ENCODE data around the gene PPM1N. TPM values are rescaled to one million over a fixed set of nuclear protein-coding genes. Genes with fewer than 3 reads are reported as not detected.

Gene PPM1N
- total and polyA plus RNA-seq, 2 of the 4 experiments (the other 2 are of a cell fraction) = 0.90 to 1.6 TPM

DNA sequence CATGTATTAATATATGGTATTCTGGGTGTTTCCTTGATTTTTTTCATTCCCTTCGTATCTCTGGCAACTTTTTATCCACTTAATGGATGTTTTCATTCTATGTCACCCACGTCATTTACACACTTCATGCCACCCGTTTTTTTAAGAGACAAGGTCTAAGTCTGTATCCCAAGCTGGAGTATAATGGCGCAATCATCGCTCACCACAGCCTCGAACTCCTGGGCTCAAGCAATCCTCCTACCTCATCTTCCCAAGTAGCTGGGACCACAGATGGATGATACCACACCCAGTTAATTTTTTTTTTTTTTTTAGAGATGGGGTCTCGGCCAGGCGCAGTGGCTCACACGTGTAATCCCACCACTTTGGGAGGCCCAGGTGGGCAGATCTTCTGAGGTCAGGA, 5.7 kb downstream of the PPM1N start:
- Histone ChIP-seq H3K56ac (ENCODE audit: extremely low read depth, insufficient read depth, low read length) (no peak overlapping the region), H3K27ac (ENCODE audit: insufficient read depth, low read length) (no peak overlapping the region), H3K14ac (replicated peaks; ENCODE audit: low read depth, low read length) (no peak overlapping the region), H3K9ac (ENCODE audit: low read depth, low read length) (no peak overlapping the region), H3K4me3 (ENCODE audit: insufficient read depth, low read depth, low read length) (no peak overlapping the region), H3K4me1 (ENCODE audit: control insufficient read depth, insufficient read depth, low read length) (peaks cover 7% of the 10 kb centered on the region), H2BK20ac (ENCODE audit: low read depth, low read length) (no peak overlapping the region), H3K9me3 (ENCODE audit: control insufficient read depth, insufficient read depth, low read length) (no peaks in the 10 kb centered on the region), H4K5ac (ENCODE audit: low read depth, low read length) (no peak overlapping the region), H3K4me2 (ENCODE audit: low read depth, low read length) (no peak overlapping the region), H3K4ac (ENCODE audit: low read depth, low read length) (no peak overlapping the region), H2BK5ac (ENCODE audit: low read depth, low read length, poor library complexity, severe bottlenecking) (no peak overlapping the region), H2AFZ (replicated peaks; ENCODE audit: low read length, poor library complexity) (no peak overlapping the region), H4K8ac (ENCODE audit: low read depth in 2 of 2, low read length in 2 of 2) (no peak overlapping the region), H3K18ac (ENCODE audit: low read depth, low read length) (no peak overlapping the region), H2AK5ac (ENCODE audit: low read depth, low read length) (no peak overlapping the region), H3K27me3 (ENCODE audit: control insufficient read depth, insufficient read depth, low read length) (peaks cover 3% of the 10 kb centered on the region; the same call in 1 of the 2 replicates), H3K9me1 (ENCODE audit: insufficient read depth, low read length) (peaks cover 14% of the 10 kb centered on the region), H3K79me1 (ENCODE audit: low read depth in 1 of 2, low read length in 2 of 2) (peaks cover 0 to 24% of the 10 kb centered on the region in 2 experiments; a peak in 2 of 4 replicates), H2AK9ac (replicated peaks; ENCODE audit: low read depth, low read length, poor library complexity) (no peak overlapping the region), H3K23ac (ENCODE audit: low read depth, low read length) (no peak overlapping the region), H4K91ac (ENCODE audit: insufficient read depth, low read depth, low read length) (no peak overlapping the region), H2BK120ac (ENCODE audit: low read depth, low read length) (no peak overlapping the region), H2BK15ac (ENCODE audit: low read depth, low read length) (no peak overlapping the region), H4K20me1 (ENCODE audit: insufficient read depth, low read length) (peaks cover 4% of the 10 kb centered on the region), H3K36me3 (ENCODE audit: control insufficient read depth, insufficient read depth, low read length) (no peaks in the 10 kb centered on the region)
- WGBS, 2 experiments (ENCODE audit: extremely low coverage in 2 of 2, insufficient read length in 1 of 2) = no CpG with 5 or more reads among the region's 9 CpGs
- no peak for TF ChIP-seq NFE2L2 (IDR thresholded peaks at IDR 0.05; ENCODE audit: low read depth, low read length)
- no peak for TF ChIP-seq RAD21 (IDR thresholded peaks at IDR 0.05; ENCODE audit: low read length)
- peak; percentile 43 for TF ChIP-seq CEBPB (IDR thresholded peaks at IDR 0.05; ENCODE audit: low read depth, low read length)
- DNase-seq (no peak), ATAC-seq (ENCODE audit: low read depth) (no peak)
- intact Hi-C loops (cut with micrococcal nuclease) (no loop called here), in situ Hi-C loops (cut with MboI; ENCODE audit: low sequenced_read_pairs) (no loop called here), dilution Hi-C loops (cut with HindIII; ENCODE audit: low sequenced_read_pairs, unreplicated experiment) (no loop called here)
- ChIA-PET CTCF (interaction anchor here (1.5 kb wide), 1 partner anchor 65 kb away, joined by 5 read pairs; no protein-coding TSS in a partner anchor), POLR2A (ENCODE audit: unreplicated experiment) (interaction anchor here (0.7 kb wide), 1 partner anchor 114 kb away, joined by 9 read pairs; no protein-coding TSS in a partner anchor)
- BruUV-seq (replicated peaks) = no TSS peak
